Activated CD4-positive, alpha-beta T cell treated with anti-CD3 and anti-CD28 coated beads for 1 hour (primary cell): ENCODE results near the gene CLCNKA.
"Not testable (repeated sequence)": the region's sequence is repeated elsewhere in the genome, so short reads cannot be mapped to it uniquely, and the experiment has no call there.

ENCODE experiments used
- DNase-seq: peaks from one replicate; pipeline ENCODE4 v3.0.0-alpha.2; 2020

The CLCNKA gene

GRCh38 chr1:16046842-16047241 is 25.0 kb downstream of the CLCNKA start:
- DNase-seq, result no peak

GRCh38 chr1:16047791-16048475 is 26.1 kb downstream of the CLCNKA start:
- DNase-seq, result no peak

- peak; percentile 26 for DNase-seq
Measured at GRCh38 chr1:16048573-16049189, 26.8 kb downstream of the CLCNKA start.

- no peak for DNase-seq
Measured at GRCh38 chr1:16050328-16050727, 28.5 kb downstream of the CLCNKA start.

- DNase-seq, result no peak
Measured at GRCh38 chr1:16051039-16051438, 29.2 kb downstream of the CLCNKA start.

- DNase-seq, result not testable (repeated sequence)
Measured at GRCh38 chr1:16051949-16052348, 30.1 kb downstream of the CLCNKA start.

GRCh38 chr1:16053781-16054502 is 32.1 kb downstream of the CLCNKA start:
- DNase-seq, result no peak

GRCh38 chr1:16054598-16055540 is 33.0 kb downstream of the CLCNKA start:
- DNase-seq, result no peak

GRCh38 chr1:16055613-16056520 is 34.0 kb downstream of the CLCNKA start:
- DNase-seq, result peak; percentile 74

- DNase-seq, result not testable (repeated sequence)
Measured at GRCh38 chr1:16056521-16056912, 34.7 kb downstream of the CLCNKA start.

- not testable (repeated sequence) for DNase-seq
Measured at GRCh38 chr1:16057314-16057915, 35.6 kb downstream of the CLCNKA start.

- DNase-seq, result not testable (repeated sequence)
Measured at GRCh38 chr1:16058394-16059120, 36.7 kb downstream of the CLCNKA start.

- DNase-seq, result no peak
Measured at GRCh38 chr1:16061266-16061665, 39.4 kb downstream of the CLCNKA start.

- not testable (repeated sequence) for DNase-seq
Measured at GRCh38 chr1:16061989-16062686, 40.3 kb downstream of the CLCNKA start.

GRCh38 chr1:16062687-16063075 is 40.8 kb downstream of the CLCNKA start:
- not testable (repeated sequence) for DNase-seq

GRCh38 chr1:16063226-16063829 is 41.5 kb downstream of the CLCNKA start:
- DNase-seq, result no peak

GRCh38 chr1:16063921-16064320 is 42.1 kb downstream of the CLCNKA start:
- no peak for DNase-seq

GRCh38 chr1:16064536-16065268 is 42.9 kb downstream of the CLCNKA start:
- DNase-seq, result no peak

- no peak for DNase-seq
Measured at GRCh38 chr1:16065269-16065576, 43.4 kb downstream of the CLCNKA start.
